Endothelial cell of umbilical vein (primary cell): ENCODE data around the gene MIGA1. TPM values are rescaled to one million over a fixed set of nuclear protein-coding genes. Genes with fewer than 3 reads are reported as not detected.

Source experiments
- BruUV-seq: library from RNA; stranded (reverse); fragments of 400-500 nt; replicated peaks from 2 replicates; lab custom pipeline; 2021; lab: Mats Ljungman, UMichigan
- CTCF ChIA-PET: fragments of 300-600, 350-600 bp; sonication (Branson Sonifier 250); formaldehyde crosslinking; loops from one replicate; lab custom pipeline; 2021; ENCODE audit warnings: antibody characterized with exemption, inconsistent platforms; lab: Charles Lee
- POLR2A ChIA-PET: fragments of 300-600, 350-600 bp; sonication (Branson Sonifier 250); formaldehyde crosslinking; loops from one replicate; lab custom pipeline; 2021; ENCODE audit warnings: antibody characterized with exemption, inconsistent platforms; lab: Charles Lee
- DNase-seq: peaks from one replicate; pipeline ENCODE4 v3.0.0-alpha.2; 2011; ENCODE audit warnings: low read depth, low spot score
- FAIRE-seq: peaks from 2 replicates; lab custom pipeline; 2011; peaks lifted over from hg19 to GRCh38; lab: Jason Lieb, UNC
- H2AFZ ChIP-seq: 2 replicates; pipeline ENCODE4 v1.6.0; 2012; ENCODE audit warnings: low read depth, low read length, control low read depth, inconsistent platforms
- H3K27ac ChIP-seq: 2 replicates; pipeline ENCODE4 v1.5.1; 2011; ENCODE audit warnings: low read depth, mild to moderate bottlenecking, control low read depth, low read length, moderate library complexity; ENCODE audit not compliant: insufficient read depth
- H3K27me3 ChIP-seq, 2 experiments: 2 replicates each; pipeline versions ENCODE4 v1.6.0 to v1.6.1; 2011; ENCODE audit warnings: low read length in 2 of 2, mixed read lengths in 1 of 2; ENCODE audit not compliant: control insufficient read depth in 2 of 2, insufficient read depth in 2 of 2
- H3K36me3 ChIP-seq, 2 experiments: 2 replicates in 1 of 2; 3 replicates in 1 of 2; pipeline ENCODE4 v1.5.1; 2011; ENCODE audit warnings: low read length in 2 of 2, mild to moderate bottlenecking in 1 of 2, moderate library complexity in 1 of 2; ENCODE audit not compliant: control insufficient read depth in 2 of 2, insufficient read depth in 2 of 2; ENCODE audit errors: extremely low read depth in 1 of 2
- H3K4me1 ChIP-seq: 3 replicates; pipeline ENCODE4 v1.5.1; 2011; ENCODE audit warnings: mild to moderate bottlenecking, low read length; ENCODE audit not compliant: control insufficient read depth, insufficient read depth; ENCODE audit errors: extremely low read depth
- H3K4me2 ChIP-seq: 2 replicates; pipeline ENCODE4 v1.6.1; 2011; ENCODE audit warnings: low read length, control low read depth, mixed read lengths; ENCODE audit not compliant: insufficient read depth
- H3K4me3 ChIP-seq, 3 experiments: fragments of 200-600 bp in 1 of 3; sonication (generic), shearing (Covaris generic) in 1 of 3; replicated peaks in 1 of 3; 2 replicates each; pipeline ENCODE4 v1.5.1; 2011 to 2016; ENCODE audit warnings: control low read depth in 3 of 3, low read length in 3 of 3, mild to moderate bottlenecking in 2 of 3, inconsistent platforms in 1 of 3, low read depth in 1 of 3, moderate library complexity in 1 of 3; ENCODE audit not compliant: insufficient read depth in 1 of 3
- H3K79me2 ChIP-seq: 2 replicates; pipeline ENCODE4 v1.6.0; 2012; ENCODE audit warnings: low read length, inconsistent platforms; ENCODE audit not compliant: control insufficient read depth, insufficient read depth
- H3K9ac ChIP-seq: replicated peaks from 2 replicates; pipeline ENCODE3; 2011; ENCODE audit warnings: low read length, control low read depth; ENCODE audit not compliant: insufficient read depth; ENCODE audit errors: extremely low read depth
- H3K9me1 ChIP-seq: replicated peaks from 3 replicates; pipeline ENCODE4 v1.6.0; 2011; ENCODE audit warnings: mild to moderate bottlenecking, low read length; ENCODE audit not compliant: control insufficient read depth, insufficient read depth; ENCODE audit errors: extremely low read depth
- H3K9me3 ChIP-seq: replicated peaks from 2 replicates; pipeline ENCODE4 v1.5.1; 2012; ENCODE audit warnings: low read length, inconsistent platforms; ENCODE audit not compliant: control insufficient read depth, insufficient read depth
- H4K20me1 ChIP-seq: replicated peaks from 2 replicates; pipeline ENCODE3; 2011; ENCODE audit warnings: mild to moderate bottlenecking, low read length; ENCODE audit not compliant: control insufficient read depth, insufficient read depth; ENCODE audit errors: extremely low read depth
- EZH2 ChIP-seq: IDR thresholded peaks from 2 replicates; pipeline ENCODE4 v1.6.1; 2012; ENCODE audit warnings: borderline replicate concordance, low read depth, mild to moderate bottlenecking, moderate library complexity, low read length, inconsistent platforms; ENCODE audit not compliant: severe bottlenecking
- FOS ChIP-seq: IDR thresholded peaks from 2 replicates; pipeline ENCODE4 v1.6.1; 2011; ENCODE audit warnings: mild to moderate bottlenecking, low read length, moderate library complexity, borderline replicate concordance; ENCODE audit not compliant: insufficient read depth
- GATA2 ChIP-seq: IDR thresholded peaks from 2 replicates; pipeline ENCODE4 v1.7.0; 2011; ENCODE audit warnings: low read depth, mild to moderate bottlenecking, moderate library complexity, mixed read lengths, low read length; ENCODE audit not compliant: insufficient read length, insufficient read depth
- JUN ChIP-seq: IDR thresholded peaks from 2 replicates; pipeline ENCODE4 v1.6.1; 2011; ENCODE audit warnings: borderline replicate concordance, low read depth; ENCODE audit not compliant: insufficient read length, insufficient read depth
- MAX ChIP-seq: IDR thresholded peaks from 2 replicates; pipeline ENCODE4 v1.6.1; 2011; ENCODE audit not compliant: insufficient read depth, insufficient read length
- MYC ChIP-seq: IDR thresholded peaks from one replicate; pipeline ENCODE4 v1.6.1; 2011; ENCODE audit warnings: mild to moderate bottlenecking, low read depth, low read length
- POLR2A ChIP-seq: IDR thresholded peaks from 2 replicates; pipeline ENCODE4 v1.6.1; 2012; ENCODE audit warnings: low read depth, mild to moderate bottlenecking, control low read depth, low read length
- POLR2AphosphoS5 ChIP-seq: IDR thresholded peaks from 2 replicates; pipeline ENCODE4 v1.6.1; 2012; ENCODE audit warnings: low read depth, mild to moderate bottlenecking, control low read depth, low read length, moderate library complexity; ENCODE audit not compliant: insufficient read depth
- dilution Hi-C: fragments of 300-500 bp; cut with MboI; formaldehyde crosslinking; loops from one replicate; pipeline ENCODE4 v1.15.0; 2019; ENCODE audit warnings: low sequenced_read_pairs; ENCODE audit not compliant: extremely low pct_ligation_motif_present
- intact Hi-C: fragments of 100-400 bp; cut with micrococcal nuclease; formaldehyde crosslinking; loops from one replicate; pipeline ENCODE4 v1.10.0; 2022
- polyA plus RNA-seq, 4 experiments: library from polyadenylated mRNA; depleted of rRNA in 3 of 4; stranded (reverse) in 3 of 4; unstranded in 1 of 4; fragments of >200 nt; gene quantifications; 2 replicates each; pipeline versions ENCODE4 v1.2.1 to v1.2.3, GENCODE V29; 2011 to 2012; ENCODE audit warnings: missing spikeins in 1 of 4
- total RNA-seq: library from RNA; stranded (reverse); gene quantifications from 2 replicates; pipeline ENCODE4 v1.2.3, GENCODE V29; 2021
- TF ChIP-seq, protein P1 (sequence below), 2 donors: IDR thresholded peaks; 1 replicate in 1 of 2; 2 replicates in 1 of 2; pipeline ENCODE4 v1.5.1; 2011; ENCODE audit warnings: low read length in 2 of 2, mild to moderate bottlenecking in 2 of 2, moderate library complexity in 2 of 2, control low read depth in 1 of 2, inconsistent platforms in 1 of 2, low read depth in 1 of 2; ENCODE audit not compliant: insufficient read depth in 1 of 2; ENCODE audit errors: extremely low read depth in 1 of 2

Gene MIGA1
- total and polyA plus RNA-seq, 2 donors (not counting 3 experiments of a cell fraction or from before 2014, with no cell fraction given), result 2.8 to 14.6 TPM

- Histone ChIP-seq H3K9ac (no peak overlapping the region), H3K4me1 (peaks cover 7% of the 10 kb centered on the region), H4K20me1 (no peaks in the 10 kb centered on the region), H3K36me3 (peaks cover 0 to 7% of the 10 kb centered on the region in 2 experiments), H2AFZ (no peak overlapping the region), H3K79me2 (no peaks in the 10 kb centered on the region), H3K9me1 (no peaks in the 10 kb centered on the region), H3K27ac (no peak overlapping the region), H3K4me3 (no peak overlapping the region), H3K9me3 (no peaks in the 10 kb centered on the region), H3K4me2 (no peak overlapping the region), H3K27me3 (no peaks in the 10 kb centered on the region)
- ChIA-PET CTCF (interaction anchor here (3.1 kb wide), 1 partner anchor 11 kb away, joined by 7 read pairs; no protein-coding TSS in a partner anchor), POLR2A (no interaction called here)
- BruUV-seq, result no TSS peak
- TF ChIP-seq GATA2 (no peak), MYC (no peak), EZH2 (no peak), FOS (no peak), POLR2A (no peak), POLR2AphosphoS5 (no peak), JUN (no peak), MAX (no peak)
- TF ChIP-seq, protein P1, sequence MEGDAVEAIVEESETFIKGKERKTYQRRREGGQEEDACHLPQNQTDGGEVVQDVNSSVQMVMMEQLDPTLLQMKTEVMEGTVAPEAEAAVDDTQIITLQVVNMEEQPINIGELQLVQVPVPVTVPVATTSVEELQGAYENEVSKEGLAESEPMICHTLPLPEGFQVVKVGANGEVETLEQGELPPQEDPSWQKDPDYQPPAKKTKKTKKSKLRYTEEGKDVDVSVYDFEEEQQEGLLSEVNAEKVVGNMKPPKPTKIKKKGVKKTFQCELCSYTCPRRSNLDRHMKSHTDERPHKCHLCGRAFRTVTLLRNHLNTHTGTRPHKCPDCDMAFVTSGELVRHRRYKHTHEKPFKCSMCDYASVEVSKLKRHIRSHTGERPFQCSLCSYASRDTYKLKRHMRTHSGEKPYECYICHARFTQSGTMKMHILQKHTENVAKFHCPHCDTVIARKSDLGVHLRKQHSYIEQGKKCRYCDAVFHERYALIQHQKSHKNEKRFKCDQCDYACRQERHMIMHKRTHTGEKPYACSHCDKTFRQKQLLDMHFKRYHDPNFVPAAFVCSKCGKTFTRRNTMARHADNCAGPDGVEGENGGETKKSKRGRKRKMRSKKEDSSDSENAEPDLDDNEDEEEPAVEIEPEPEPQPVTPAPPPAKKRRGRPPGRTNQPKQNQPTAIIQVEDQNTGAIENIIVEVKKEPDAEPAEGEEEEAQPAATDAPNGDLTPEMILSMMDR (IDR thresholded peaks at IDR 0.05; ENCODE audit: extremely low read depth in 1 of 2, insufficient read depth in 1 of 2, low read depth in 1 of 2, low read length in 2 of 2), result no peak
- no peak for DNase-seq
- intact Hi-C loops (no loop called here), dilution Hi-C loops (no loop called here)
- no peak for FAIRE-seq
Measured at GRCh38 chr1:77927414-77927813, 148.0 kb downstream of the MIGA1 start.

Other genes starting within 250 kb of the MIGA1 start
- 48.4 and 54.3 TPM in 2 replicates for gene ZZZ3, start 97.0 kb upstream of the MIGA1 start, total RNA-seq
- 10.4 and 13.1 TPM in 2 replicates for gene ZZZ3, start 97.0 kb upstream of the MIGA1 start, polyA plus RNA-seq
- 44.1 and 46.4 TPM in 2 replicates for gene USP33, start 19.8 kb upstream of the MIGA1 start, total RNA-seq
- 15.7 and 22.5 TPM in 2 replicates for gene USP33, start 19.8 kb upstream of the MIGA1 start, polyA plus RNA-seq
- 11.7 and 14.2 TPM in 2 replicates for gene NEXN, start 109.0 kb downstream of the MIGA1 start, total RNA-seq
- 0.89 and 1.0 TPM in 2 replicates for gene NEXN, start 109.0 kb downstream of the MIGA1 start, polyA plus RNA-seq
- gene FUBP1, start 199.4 kb downstream of the MIGA1 start, total RNA-seq, result 163 and 166 TPM in 2 replicates
- 112 and 124 TPM in 2 replicates for gene FUBP1, start 199.4 kb downstream of the MIGA1 start, polyA plus RNA-seq
- 122 and 136 TPM in 2 replicates for gene DNAJB4, start 225.3 kb downstream of the MIGA1 start, total RNA-seq
- gene DNAJB4, start 225.3 kb downstream of the MIGA1 start, polyA plus RNA-seq, result 20.1 and 30.4 TPM in 2 replicates